Activated naive CD8-positive, alpha-beta T cell treated with anti-CD3 and anti-CD28 coated beads, Interleukin-2, amount 50 U/mL, for 24 hours (primary cell): ENCODE measurements around the gene MIGA2.
A peak's percentile ranks its signal among the peaks of the same experiment; 100 is the strongest.

Experiments used
- ATAC-seq: fragments of 150-1000 bp; cut with Tn5 transposase; one replicate; pipeline ENCODE4 v1.10.0; 2021
- DNase-seq: peaks from one replicate; pipeline ENCODE4 v3.0.0; 2021
- H3K27ac Mint-ChIP-seq: one replicate; pipeline ENCODE4 v1.8.0; 2021; ENCODE audit warnings: mild to moderate bottlenecking, mixed read lengths
- H3K27me3 Mint-ChIP-seq: one replicate; pipeline ENCODE4 v1.8.0; 2021; ENCODE audit warnings: mixed read lengths
- H3K36me3 Mint-ChIP-seq: one replicate; pipeline ENCODE4 v1.8.0; 2021; ENCODE audit warnings: low read depth, mixed read lengths
- H3K4me1 Mint-ChIP-seq: one replicate; pipeline ENCODE4 v1.8.0; 2021; ENCODE audit warnings: mixed read lengths
- H3K4me3 Mint-ChIP-seq: one replicate; pipeline ENCODE4 v1.8.0; 2021; ENCODE audit warnings: mild to moderate bottlenecking, moderate library complexity, mixed read lengths
- H3K9me3 Mint-ChIP-seq: one replicate; pipeline ENCODE4 v1.8.0; 2021; ENCODE audit warnings: mixed read lengths

Gene MIGA2

DNA sequence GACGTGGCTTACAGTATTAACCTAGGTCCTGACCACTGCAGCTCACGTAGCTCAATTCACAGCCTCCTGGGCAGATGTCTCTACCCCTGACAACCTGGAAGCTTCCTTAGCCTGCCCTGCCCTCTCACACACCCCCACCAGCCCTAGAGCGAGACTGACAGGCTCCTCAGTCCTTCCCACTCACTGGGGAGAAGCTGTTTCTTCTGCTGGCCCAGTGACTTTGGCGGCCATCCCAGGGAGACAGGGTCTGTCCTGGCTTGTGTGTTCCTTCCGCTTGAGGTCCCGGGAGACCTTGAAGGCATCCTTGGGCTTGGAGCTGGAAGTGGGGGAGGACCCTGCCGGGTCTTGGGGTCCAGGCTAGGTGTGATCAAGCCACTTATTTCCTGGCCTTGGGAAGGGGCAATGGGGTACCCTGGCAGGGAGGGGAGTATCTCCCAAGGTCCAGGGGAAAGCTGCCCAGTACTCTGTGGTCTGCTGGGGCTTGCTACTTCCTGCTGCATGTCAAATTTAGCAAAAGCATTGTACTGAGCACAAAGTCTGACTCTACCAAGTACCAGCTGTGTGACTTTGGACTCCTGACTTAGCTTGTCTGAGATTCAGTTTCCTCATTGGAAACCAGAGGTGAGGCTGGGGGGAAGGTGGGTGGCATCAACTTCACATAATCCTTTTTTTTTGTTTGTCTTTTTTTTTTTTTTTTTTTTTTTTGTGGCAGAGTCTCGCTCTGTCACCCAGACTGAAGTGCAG, 1.9 kb downstream of the MIGA2 start:
- DNase-seq, result no peak
- H3K36me3 Mint-ChIP-seq, result peaks cover 12% of the 10 kb centered on the region
- H3K27me3 Mint-ChIP-seq, result no peaks in the 10 kb centered on the region
- H3K4me3 Mint-ChIP-seq, result peak overlapping the region; percentile 91
- no peak overlapping the region for H3K27ac Mint-ChIP-seq
- no peak for ATAC-seq
- H3K4me1 Mint-ChIP-seq, result peaks cover 27% of the 10 kb centered on the region
- H3K9me3 Mint-ChIP-seq, result no peaks in the 10 kb centered on the region

GRCh38 chr9:129040113-129040643, 3.8 kb downstream of the MIGA2 start:
- Mint-ChIP-seq H3K27ac (no peak overlapping the region), H3K36me3 (peaks cover 16% of the 10 kb centered on the region)

DNA sequence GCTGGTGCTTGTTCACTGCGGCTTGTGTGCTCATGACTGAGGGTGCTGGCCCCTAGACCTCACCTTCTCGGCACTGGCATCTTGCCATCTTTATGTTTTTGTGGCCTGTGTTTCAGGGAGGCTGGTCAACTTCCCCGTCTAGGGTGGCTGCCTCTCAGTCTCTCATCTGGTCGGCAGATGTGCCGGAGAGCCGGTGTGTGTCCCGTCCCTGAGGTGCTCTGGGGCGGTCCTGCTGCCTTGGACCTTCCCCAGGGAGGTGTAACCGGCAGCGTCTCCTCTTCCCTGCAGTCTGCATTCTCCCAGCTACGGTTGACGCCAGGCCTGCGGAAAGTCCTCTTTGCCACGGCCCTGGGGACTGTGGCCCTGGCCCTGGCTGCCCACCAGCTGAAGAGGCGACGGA, 5.6 kb downstream of the MIGA2 start:
- Mint-ChIP-seq H3K27me3 (no peaks in the 10 kb centered on the region), H3K4me1 (peaks cover 17% of the 10 kb centered on the region), H3K36me3 (peaks cover 16% of the 10 kb centered on the region), H3K4me3 (no peak overlapping the region), H3K9me3 (no peaks in the 10 kb centered on the region), H3K27ac (no peak overlapping the region)
- ATAC-seq (no peak), DNase-seq (no peak)

More at GRCh38 chr9:129040113-129040643, 3.8 kb downstream of the MIGA2 start:
- ATAC-seq (no peak), DNase-seq (no peak)
- Mint-ChIP-seq H3K4me1 (peaks cover 27% of the 10 kb centered on the region), H3K9me3 (no peaks in the 10 kb centered on the region), H3K4me3 (no peak overlapping the region), H3K27me3 (no peaks in the 10 kb centered on the region)

- no peaks in the 10 kb centered on the region for H3K9me3 Mint-ChIP-seq
- no peaks in the 10 kb centered on the region for H3K4me1 Mint-ChIP-seq
- no peak for ATAC-seq
- peaks cover 6% of the 10 kb centered on the region for H3K36me3 Mint-ChIP-seq
- no peak overlapping the region for H3K27ac Mint-ChIP-seq
- no peak for DNase-seq
- H3K4me3 Mint-ChIP-seq, result no peak overlapping the region
- H3K27me3 Mint-ChIP-seq, result no peaks in the 10 kb centered on the region
These were observed 16.2 kb downstream of the MIGA2 start for GRCh38 chr9:129052592-129052991.

DNA sequence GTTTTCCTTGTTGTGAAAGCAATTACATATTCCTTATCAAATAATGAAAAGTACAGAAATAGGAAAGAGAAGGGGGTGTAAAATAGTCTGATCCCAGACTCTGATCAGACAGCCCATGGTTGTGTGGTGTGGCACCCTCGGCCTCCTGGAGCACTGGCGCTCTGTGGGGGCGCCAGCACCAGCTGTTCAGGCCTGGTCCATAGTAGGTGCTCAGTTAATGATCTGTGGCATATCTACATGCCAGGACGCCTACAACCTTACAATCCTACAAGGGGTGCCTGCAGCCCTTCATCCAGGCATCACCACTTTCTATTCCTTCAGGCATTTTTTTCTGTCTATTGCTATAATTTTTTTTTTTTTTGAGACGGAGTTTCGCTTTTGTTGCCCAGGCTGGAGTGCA, 16.6 kb downstream of the MIGA2 start:
- Mint-ChIP-seq H3K36me3 (peaks cover 4% of the 10 kb centered on the region), H3K4me3 (no peak overlapping the region), H3K4me1 (no peaks in the 10 kb centered on the region), H3K27me3 (no peaks in the 10 kb centered on the region), H3K27ac (no peak overlapping the region), H3K9me3 (no peaks in the 10 kb centered on the region)
- ATAC-seq (no peak), DNase-seq (no peak)

DNA sequence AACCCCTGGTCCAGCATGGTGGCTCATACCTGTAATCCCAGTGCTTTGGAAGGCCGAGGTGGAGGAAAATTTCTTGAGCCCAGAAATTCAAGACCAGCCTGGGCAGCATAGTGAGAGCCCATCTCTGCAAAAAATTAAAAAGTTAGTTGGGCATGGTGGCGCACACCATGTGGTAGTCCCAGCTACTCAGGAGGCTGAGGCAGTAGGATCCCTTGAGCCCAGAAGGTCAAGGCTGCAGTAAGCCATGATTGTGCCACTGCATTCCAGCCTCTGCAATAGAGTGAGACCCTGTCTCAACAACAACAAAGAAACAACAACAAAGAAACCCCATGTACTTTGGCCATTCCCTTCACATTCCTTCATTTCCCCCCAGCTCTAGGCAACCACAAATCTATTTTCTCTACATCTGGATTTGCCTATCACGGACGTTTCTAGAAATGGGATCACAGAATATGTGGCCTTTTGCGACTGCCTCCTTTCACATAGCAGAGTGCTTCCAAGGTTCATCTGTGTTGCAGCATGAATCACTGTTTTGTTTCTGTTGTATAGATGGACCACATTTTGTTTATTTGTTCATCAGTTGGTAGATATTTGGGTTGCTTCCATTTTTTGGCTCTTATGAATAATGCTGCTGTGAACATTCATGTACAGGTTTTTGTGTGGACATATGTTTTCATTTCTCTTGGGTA, 17.9 kb downstream of the MIGA2 start:
- DNase-seq (no peak), ATAC-seq (no peak)
- Mint-ChIP-seq H3K36me3 (peaks cover 4% of the 10 kb centered on the region), H3K4me3 (no peak overlapping the region), H3K9me3 (no peaks in the 10 kb centered on the region), H3K27ac (no peak overlapping the region), H3K4me1 (no peaks in the 10 kb centered on the region), H3K27me3 (no peaks in the 10 kb centered on the region)

GRCh38 chr9:129058965-129059795, 22.8 kb downstream of the MIGA2 start:
- no peak for ATAC-seq
- no peaks in the 10 kb centered on the region for H3K27me3 Mint-ChIP-seq
- H3K4me1 Mint-ChIP-seq, result no peaks in the 10 kb centered on the region
- H3K27ac Mint-ChIP-seq, result no peak overlapping the region
- no peaks in the 10 kb centered on the region for H3K9me3 Mint-ChIP-seq
- peaks cover 5% of the 10 kb centered on the region for H3K36me3 Mint-ChIP-seq
- DNase-seq, result no peak
- H3K4me3 Mint-ChIP-seq, result no peak overlapping the region

GRCh38 chr9:129059796-129060785, 23.7 kb downstream of the MIGA2 start:
- ATAC-seq, result no peak
- H3K9me3 Mint-ChIP-seq, result no peaks in the 10 kb centered on the region

GRCh38 chr9:129060991-129061390, 24.6 kb downstream of the MIGA2 start:
- no peak for ATAC-seq

More at GRCh38 chr9:129059796-129060785, 23.7 kb downstream of the MIGA2 start:
- Mint-ChIP-seq H3K36me3 (peaks cover 4% of the 10 kb centered on the region), H3K4me1 (no peaks in the 10 kb centered on the region), H3K27ac (no peak overlapping the region), H3K4me3 (no peak overlapping the region), H3K27me3 (no peaks in the 10 kb centered on the region)
- DNase-seq, result no peak

GRCh38 chr9:129063061-129063460, 26.6 kb downstream of the MIGA2 start:
- DNase-seq, result no peak
- no peak overlapping the region for H3K4me3 Mint-ChIP-seq
- H3K4me1 Mint-ChIP-seq, result peaks cover under 1% of the 10 kb centered on the region
- H3K9me3 Mint-ChIP-seq, result no peaks in the 10 kb centered on the region
- H3K36me3 Mint-ChIP-seq, result peaks cover 8% of the 10 kb centered on the region
- no peak for ATAC-seq
- no peaks in the 10 kb centered on the region for H3K27me3 Mint-ChIP-seq
- no peak overlapping the region for H3K27ac Mint-ChIP-seq

More at GRCh38 chr9:129060991-129061390, 24.6 kb downstream of the MIGA2 start:
- no peaks in the 10 kb centered on the region for H3K9me3 Mint-ChIP-seq
- no peak for DNase-seq
- peaks cover 8% of the 10 kb centered on the region for H3K36me3 Mint-ChIP-seq
- no peak overlapping the region for H3K4me3 Mint-ChIP-seq
- H3K27ac Mint-ChIP-seq, result no peak overlapping the region
- no peaks in the 10 kb centered on the region for H3K27me3 Mint-ChIP-seq
- H3K4me1 Mint-ChIP-seq, result no peaks in the 10 kb centered on the region

- H3K36me3 Mint-ChIP-seq, result peaks cover 13% of the 10 kb centered on the region
- DNase-seq (no peak), ATAC-seq (no peak)
- H3K4me1 Mint-ChIP-seq, result peaks cover 14% of the 10 kb centered on the region
- H3K4me3 Mint-ChIP-seq, result no peak overlapping the region
- H3K27ac Mint-ChIP-seq, result no peak overlapping the region
- H3K27me3 Mint-ChIP-seq, result no peaks in the 10 kb centered on the region
- no peaks in the 10 kb centered on the region for H3K9me3 Mint-ChIP-seq
These were observed 28.1 kb downstream of the MIGA2 start for GRCh38 chr9:129064499-129064908.

DNA sequence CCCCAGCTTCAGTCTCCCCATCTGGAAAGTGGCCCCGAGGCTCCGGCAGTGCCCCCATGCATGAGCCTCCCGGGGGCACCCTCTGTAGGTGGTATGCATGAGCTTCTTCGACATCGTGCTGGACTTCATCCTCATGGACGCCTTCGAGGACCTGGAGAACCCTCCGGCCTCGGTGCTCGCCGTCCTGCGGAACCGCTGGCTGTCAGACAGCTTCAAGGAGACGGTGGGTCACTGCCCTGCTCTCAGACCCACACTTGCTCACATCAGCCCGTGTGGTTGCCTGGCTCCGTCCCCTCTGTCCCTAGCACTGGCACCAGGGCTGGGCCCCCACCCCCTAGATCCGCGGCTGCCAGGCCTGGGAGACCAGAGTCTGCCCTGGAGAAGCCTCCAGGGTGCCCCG, 31.7 kb downstream of the MIGA2 start:
- DNase-seq (no peak), ATAC-seq (no peak)
- Mint-ChIP-seq H3K4me1 (peaks cover 26% of the 10 kb centered on the region), H3K36me3 (peaks cover 13% of the 10 kb centered on the region), H3K4me3 (peak overlapping the region; percentile 60), H3K9me3 (no peaks in the 10 kb centered on the region), H3K27me3 (no peaks in the 10 kb centered on the region), H3K27ac (peak overlapping the region; percentile 86)

GRCh38 chr9:129068990-129069861, 32.8 kb downstream of the MIGA2 start:
- no peaks in the 10 kb centered on the region for H3K9me3 Mint-ChIP-seq
- H3K27ac Mint-ChIP-seq, result peak overlapping the region; percentile 86
- H3K27me3 Mint-ChIP-seq, result no peaks in the 10 kb centered on the region
- H3K4me1 Mint-ChIP-seq, result peaks cover 30% of the 10 kb centered on the region
- ATAC-seq (peak; percentile 84), DNase-seq (peak; percentile 64)
- H3K36me3 Mint-ChIP-seq, result peaks cover 11% of the 10 kb centered on the region
- peak overlapping the region; percentile 60 for H3K4me3 Mint-ChIP-seq
